NOMO-1 (cell line): ENCODE data around the gene WNK4.
A peak's percentile ranks its signal among the peaks of the same experiment; 100 is the strongest.
"Not testable (repeated sequence)": the region's sequence is repeated elsewhere in the genome, so short reads cannot be mapped to it uniquely, and the experiment has no call there.

Source experiments
- DNase-seq, 2 experiments: peaks; one replicate each; lab custom pipeline; 2025; ENCODE audit not compliant: unreplicated experiment in 2 of 2; lab: John Stamatoyannopoulos, UW

Gene WNK4

GRCh38 chr17:42779936-42780850 lies at the start of gene WNK4:
TSS of gene WNK4 (plus strand) at chr17:42780610. CDS start at chr17:42780699, 89 bp downstream.
- DNase-seq = no peak

- no peak for DNase-seq
These were observed 39.7 kb upstream of the WNK4 start for GRCh38 chr17:42740699-42741098.

GRCh38 chr17:42742916-42743315 lies 37.5 kb upstream of the WNK4 start:
- not testable (repeated sequence) for DNase-seq

- DNase-seq = no peak
These were observed 36.7 kb upstream of the WNK4 start for GRCh38 chr17:42743595-42744282.

GRCh38 chr17:42744283-42744805 lies 36.1 kb upstream of the WNK4 start:
- no peak for DNase-seq

DNA sequence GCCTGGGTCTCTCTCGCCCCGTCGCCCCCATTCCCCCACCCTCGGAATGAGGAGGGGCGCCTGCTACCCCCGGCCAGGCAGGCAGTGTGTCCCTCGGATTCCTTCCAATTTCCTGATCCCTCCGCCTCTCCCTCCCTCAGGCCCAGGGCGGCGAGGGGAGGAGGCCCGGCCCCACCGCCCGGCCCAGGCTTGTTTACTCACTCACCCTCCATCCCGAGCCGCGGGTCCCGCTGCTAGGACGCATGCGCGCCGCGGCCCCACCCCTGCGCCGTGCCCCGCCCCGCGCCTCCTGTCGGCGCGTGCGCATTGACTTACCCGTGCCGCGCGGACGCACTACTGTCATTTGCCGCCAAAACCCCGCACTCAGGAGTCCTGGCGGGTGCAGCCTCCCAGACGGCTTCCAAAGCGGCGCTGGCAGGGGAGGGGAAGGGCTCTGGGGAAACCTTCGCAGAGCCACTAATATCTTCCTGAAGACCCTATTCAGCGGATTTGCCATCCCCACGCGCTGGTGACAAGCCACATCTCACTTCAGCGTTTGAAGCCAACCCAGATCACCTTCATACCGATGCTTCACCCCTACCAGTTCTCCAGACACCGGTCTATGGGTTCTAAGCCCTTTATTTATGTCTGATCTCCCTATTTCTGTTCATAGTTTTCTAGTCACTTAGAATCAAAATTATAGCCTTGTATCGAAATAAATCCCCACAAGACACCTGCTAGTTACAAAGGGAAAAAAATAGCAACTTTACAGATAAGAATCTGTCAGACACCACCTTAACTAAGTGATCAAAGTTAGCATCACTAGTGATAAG lies 35.4 kb upstream of the WNK4 start, which contains the start of gene EZH1:
Gene EZH1, minus strand, starts transcription at position 235 of the 812 bp plus-strand sequence. CDS start 16,099 bp downstream, outside the sequence.
- DNase-seq = peak; percentile 85 to 89

GRCh38 chr17:42748202-42748907 lies 32.1 kb upstream of the WNK4 start:
- DNase-seq = no peak

DNA sequence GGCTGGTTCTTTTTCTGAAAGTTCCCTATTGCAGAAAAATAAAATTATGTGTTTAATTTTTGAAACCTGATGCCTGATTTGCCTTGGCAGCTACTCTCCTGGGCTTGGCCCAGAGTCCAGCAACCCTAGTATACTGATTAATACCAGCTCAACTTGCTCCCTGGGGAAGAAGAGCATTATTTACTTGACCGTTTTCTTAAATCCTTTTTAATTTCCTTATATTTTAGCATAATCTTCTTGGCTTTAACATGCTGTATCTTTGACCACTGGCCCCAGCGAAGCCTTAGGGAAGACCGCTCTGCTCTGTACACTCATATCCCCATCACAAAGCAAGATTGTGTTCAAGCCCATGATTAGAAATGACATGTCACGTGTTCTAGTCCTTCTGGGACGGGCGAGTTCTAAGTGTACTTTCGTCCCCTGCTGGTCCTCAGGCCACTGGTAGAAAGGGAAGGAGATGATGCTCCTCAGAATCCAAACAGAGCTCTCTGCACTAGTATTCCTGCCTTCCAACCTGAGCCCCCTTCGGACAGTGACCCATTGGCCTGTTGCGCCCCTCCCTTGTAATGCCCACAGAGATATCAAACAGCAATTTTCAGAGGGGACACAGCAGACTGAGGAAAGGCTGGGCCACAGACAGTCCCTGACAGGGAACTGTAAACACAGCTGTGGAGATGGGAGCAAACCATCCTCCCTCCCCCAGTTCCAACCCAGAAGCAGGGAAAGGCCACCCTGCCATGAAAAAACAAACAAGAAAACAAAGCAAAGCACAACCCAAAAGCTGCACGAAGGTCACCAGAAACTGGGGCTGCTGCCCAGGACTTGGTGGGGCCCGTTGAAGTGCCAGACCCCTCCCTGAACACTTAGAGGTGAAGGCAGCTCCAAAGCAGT lies 31.3 kb upstream of the WNK4 start:
- no peak for DNase-seq

DNA sequence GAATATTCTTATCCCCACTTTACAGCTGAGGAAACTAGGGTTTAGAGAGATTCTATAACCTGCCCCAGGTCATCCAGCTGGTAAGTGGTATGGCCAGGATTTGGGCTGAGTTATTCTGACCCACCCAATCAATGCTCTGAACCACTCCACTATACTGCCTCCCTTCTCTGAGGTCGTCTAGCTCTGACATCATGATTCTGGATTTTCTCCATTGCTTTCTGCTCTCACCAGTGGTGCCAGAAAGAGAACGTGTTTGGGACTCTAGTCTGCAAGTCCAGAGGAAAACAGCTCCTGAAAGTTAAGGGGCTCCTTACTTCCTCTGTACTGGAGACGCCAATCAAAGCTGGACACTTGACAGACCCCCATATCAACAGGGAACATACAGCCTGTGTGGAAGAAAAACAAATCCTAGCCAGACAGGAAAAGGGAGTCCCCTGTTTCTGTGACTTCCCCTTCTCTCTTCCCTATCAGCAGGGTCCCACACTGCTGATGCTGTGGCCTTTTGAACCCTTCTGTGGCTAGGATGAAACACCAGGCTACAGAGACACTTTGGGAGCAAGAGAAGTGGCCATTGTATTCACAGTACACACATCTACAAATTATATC lies 29.6 kb upstream of the WNK4 start:
- peak in 1 of 2 experiments; percentile 17 for DNase-seq

DNA sequence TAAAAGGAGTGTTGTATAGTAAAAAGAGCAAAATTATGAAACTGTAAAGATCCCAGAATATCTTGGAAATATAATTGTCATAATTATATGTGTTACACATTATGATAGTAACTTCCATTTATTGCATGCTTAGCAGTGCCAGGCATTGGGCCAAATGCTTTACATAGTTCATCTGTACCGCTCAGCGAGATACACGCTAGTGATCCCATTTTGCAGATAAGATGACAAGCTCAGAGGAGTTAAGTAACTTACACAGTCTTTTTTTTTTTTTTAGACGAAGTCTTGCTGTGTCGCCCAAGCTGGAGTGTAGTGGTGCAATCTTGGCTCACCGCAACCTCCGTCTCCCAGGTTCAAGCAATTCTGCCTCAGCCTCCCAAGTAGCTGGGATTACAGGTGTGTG lies 28.8 kb upstream of the WNK4 start:
- no peak for DNase-seq

DNA sequence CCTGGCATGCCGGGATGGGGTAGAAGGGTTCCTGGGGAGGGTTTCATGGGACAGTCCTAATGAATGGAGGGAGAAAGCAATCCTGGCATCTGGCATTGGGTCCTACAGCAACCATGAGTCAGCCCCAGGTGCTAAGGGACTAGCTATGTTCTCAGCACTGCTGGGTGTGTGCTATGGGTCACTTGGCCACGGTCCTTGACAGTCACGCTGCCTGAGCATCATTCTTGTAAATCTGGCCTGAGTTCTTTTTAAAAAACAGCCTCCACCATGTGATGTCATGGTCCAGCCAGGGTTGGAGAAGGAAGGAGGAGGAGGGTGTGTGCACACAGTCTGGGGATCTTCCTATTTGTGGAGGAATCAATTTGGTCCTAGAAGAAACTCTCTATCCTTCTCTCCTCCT lies 25.6 kb upstream of the WNK4 start:
- DNase-seq = no peak

GRCh38 chr17:42759982-42760651 lies 20.3 kb upstream of the WNK4 start:
- DNase-seq = peak in 1 of 2 experiments; percentile 55

DNA sequence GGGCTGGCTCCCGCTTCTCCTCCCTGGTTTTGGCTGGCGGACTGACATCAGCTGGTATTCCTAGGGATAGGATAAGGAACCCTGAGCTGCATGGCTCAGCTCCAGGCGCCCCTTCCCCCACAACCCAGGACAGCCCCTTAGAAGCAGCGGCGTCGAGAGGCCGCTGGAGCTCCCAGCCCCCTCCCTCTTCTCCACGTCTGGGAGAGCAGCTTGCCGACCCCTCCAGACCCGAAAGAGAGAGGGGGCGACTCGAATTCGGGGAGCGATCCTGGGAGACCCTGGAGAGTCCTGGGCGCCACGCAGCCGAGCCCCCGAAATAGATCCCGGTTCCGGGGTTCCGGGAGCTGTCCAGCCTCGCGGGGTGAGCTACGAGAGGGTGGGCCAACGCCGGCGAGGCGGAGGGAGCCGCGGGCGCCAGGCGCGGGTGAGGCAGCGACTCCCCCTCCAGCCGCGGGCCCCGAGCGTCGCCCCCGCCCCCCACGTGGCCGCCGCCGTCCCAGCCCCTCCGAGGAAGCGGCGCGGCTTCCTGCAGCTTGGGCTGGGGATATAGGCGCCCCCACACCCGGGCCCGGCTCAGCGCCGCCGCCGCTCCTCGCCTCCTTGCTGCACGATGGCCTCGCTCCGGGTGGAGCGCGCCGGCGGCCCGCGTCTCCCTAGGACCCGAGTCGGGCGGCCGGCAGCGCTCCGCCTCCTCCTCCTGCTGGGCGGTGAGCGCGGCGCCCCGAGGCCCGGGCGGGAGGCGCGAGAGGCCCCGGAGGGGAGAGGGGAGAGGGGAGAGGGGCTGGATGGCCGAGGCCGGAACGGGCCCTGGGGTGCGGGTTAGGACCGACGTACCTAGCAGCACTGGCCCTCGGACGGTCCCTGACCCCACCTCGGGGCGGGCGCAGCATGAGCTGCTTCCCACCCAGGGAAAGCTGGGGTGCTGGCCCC lies 19.5 kb upstream of the WNK4 start, which contains the start of gene RAMP2:
Gene RAMP2, plus strand, starts transcription at position 576 of the 930 bp plus-strand sequence. Its CDS starts 35 bp downstream, at position 611.
- DNase-seq = no peak

DNA sequence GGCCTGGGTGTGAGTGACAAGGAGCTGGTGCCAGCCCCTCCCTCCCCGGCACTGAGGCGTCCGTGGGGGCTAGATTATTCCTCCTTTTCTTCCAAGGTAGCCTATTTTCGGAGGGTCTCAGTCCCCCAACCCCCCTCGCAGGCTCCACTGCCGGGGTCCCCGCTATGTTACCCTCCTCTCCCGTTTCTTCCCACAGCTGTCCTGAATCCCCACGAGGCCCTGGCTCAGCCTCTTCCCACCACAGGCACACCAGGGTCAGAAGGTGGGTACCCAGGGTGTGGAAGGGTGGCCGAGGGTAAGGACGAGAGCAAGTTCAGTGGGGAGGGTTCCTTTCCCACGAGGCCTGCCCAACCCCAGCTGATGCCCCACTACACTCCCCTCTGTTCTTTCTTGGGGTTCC lies 18.8 kb upstream of the WNK4 start:
- no peak for DNase-seq

GRCh38 chr17:42766124-42766523 lies 14.3 kb upstream of the WNK4 start:
- no peak for DNase-seq

DNA sequence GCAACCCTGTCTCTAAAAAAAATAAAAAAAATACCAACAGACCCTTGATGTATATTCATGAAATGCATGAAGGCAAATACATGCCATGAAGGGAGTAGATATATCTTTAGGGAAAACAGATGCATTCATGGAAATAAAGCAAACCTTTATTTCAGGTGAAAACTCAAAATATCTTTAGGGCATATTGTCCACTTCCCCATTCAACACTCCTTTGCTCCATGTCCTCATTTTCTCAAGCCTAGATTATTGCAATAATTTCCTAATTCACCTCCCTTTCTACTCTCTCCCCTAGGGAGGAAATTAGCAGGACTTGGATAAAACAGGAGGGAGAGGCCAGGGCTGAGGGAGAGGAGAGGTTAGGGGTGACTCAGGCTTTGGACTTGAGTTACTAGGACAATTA lies 12.9 kb upstream of the WNK4 start:
- no peak for DNase-seq

- not testable (repeated sequence) for DNase-seq
These were observed 12.4 kb upstream of the WNK4 start for GRCh38 chr17:42768006-42768405.
